22Rv1 (cell line): ENCODE results near the gene PADI2.

Experiments
- H3K27ac ChIP-seq: fragments of 450-650 bp; 2 replicates; pipeline ENCODE4 v1.5.1; 2017
- ZFX ChIP-seq: fragments of 450-650 bp; IDR thresholded peaks from 2 replicates; pipeline ENCODE4 v1.6.1; 2017; ENCODE audit warnings: antibody characterized with exemption, borderline replicate concordance
- TF ChIP-seq, protein P1 (sequence below): fragments of 450-650 bp; IDR thresholded peaks from 2 replicates; pipeline ENCODE4 v1.5.1; 2017; ENCODE audit warnings: mild to moderate bottlenecking

PADI2 gene

GRCh38 chr1:17028662-17029188 lies 90.5 kb downstream of the PADI2 start:
- no peak for TF ChIP-seq ZFX
- TF ChIP-seq, protein P1, sequence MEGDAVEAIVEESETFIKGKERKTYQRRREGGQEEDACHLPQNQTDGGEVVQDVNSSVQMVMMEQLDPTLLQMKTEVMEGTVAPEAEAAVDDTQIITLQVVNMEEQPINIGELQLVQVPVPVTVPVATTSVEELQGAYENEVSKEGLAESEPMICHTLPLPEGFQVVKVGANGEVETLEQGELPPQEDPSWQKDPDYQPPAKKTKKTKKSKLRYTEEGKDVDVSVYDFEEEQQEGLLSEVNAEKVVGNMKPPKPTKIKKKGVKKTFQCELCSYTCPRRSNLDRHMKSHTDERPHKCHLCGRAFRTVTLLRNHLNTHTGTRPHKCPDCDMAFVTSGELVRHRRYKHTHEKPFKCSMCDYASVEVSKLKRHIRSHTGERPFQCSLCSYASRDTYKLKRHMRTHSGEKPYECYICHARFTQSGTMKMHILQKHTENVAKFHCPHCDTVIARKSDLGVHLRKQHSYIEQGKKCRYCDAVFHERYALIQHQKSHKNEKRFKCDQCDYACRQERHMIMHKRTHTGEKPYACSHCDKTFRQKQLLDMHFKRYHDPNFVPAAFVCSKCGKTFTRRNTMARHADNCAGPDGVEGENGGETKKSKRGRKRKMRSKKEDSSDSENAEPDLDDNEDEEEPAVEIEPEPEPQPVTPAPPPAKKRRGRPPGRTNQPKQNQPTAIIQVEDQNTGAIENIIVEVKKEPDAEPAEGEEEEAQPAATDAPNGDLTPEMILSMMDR = no peak
- H3K27ac ChIP-seq = no peak overlapping the region

GRCh38 chr1:17027900-17028299 lies 91.4 kb downstream of the PADI2 start:
- H3K27ac ChIP-seq = no peak overlapping the region
- TF ChIP-seq, protein P1 = no peak

GRCh38 chr1:17027403-17027802 lies 91.8 kb downstream of the PADI2 start:
- no peak for TF ChIP-seq ZFX
- TF ChIP-seq, protein P1 = no peak
- no peak overlapping the region for H3K27ac ChIP-seq

- no peak overlapping the region for H3K27ac ChIP-seq
- TF ChIP-seq, protein P1 = no peak
- no peak for TF ChIP-seq ZFX
These were observed 94.5 kb downstream of the PADI2 start for GRCh38 chr1:17024721-17025120.

- TF ChIP-seq, protein P1 = no peak
- no peak for TF ChIP-seq ZFX
- H3K27ac ChIP-seq = no peak overlapping the region
These were observed 95.7 kb downstream of the PADI2 start for GRCh38 chr1:17023573-17023972.

DNA sequence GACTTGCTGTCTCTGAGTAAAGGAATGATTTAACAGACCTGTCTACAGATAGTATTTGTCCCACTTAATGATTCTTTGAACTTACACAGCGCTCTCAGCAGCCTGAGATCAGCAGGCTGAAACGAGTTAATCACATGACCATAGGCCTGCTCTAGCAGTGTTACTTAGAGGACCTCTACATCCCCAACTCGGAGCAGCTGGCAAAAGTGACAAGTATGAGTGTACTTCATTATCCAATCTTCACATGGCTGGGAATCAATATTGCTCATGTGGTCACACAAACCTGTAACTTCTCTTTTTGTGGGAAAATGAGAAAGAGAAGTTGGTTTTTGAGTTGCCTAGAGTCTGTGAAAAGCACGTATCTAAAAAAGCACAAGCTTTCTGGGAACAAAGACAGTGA lies 96.1 kb downstream of the PADI2 start:
- TF ChIP-seq, protein P1 = no peak
- no peak for TF ChIP-seq ZFX
- H3K27ac ChIP-seq = no peak overlapping the region

DNA sequence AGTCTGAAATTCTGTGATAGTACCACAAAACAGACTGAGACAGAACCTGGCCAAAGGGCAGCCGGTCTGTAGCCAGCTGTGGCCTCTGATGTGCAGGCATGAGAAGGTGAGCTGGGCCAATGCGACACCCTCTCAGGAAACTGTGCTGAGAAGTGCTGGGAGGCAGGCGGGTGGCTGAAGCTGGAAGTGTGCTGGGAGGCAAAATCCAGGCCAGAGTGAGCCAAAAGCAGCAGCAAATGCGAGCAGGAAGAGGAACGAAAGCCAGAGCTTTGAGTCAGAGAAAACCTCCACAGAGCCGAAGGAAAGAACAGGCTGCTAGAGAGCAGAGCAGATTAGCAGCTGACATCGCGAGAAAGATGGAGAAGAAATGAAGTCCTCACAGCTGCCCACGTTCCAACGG lies 97.4 kb downstream of the PADI2 start:
- no peak overlapping the region for H3K27ac ChIP-seq
- TF ChIP-seq, protein P1 = no peak
- TF ChIP-seq ZFX = no peak
